ENCODE measurements around the gene WDFY2.
"Not testable (repeated sequence)": the region's sequence is repeated elsewhere in the genome, so short reads cannot be mapped to it uniquely, and the experiment has no call there.

Gene WDFY2

GRCh38 chr13:51647067-51647466 is 62.8 kb downstream of the WDFY2 start:
- no peak overlapping the region for H3K14ac ChIP-seq (ENCODE audit: low read length)
- no peak overlapping the region for H4K91ac ChIP-seq (ENCODE audit: low read depth, low read length)
- peaks cover 11 to 22% of the 10 kb centered on the region in 2 experiments for H3K4me1 ChIP-seq (ENCODE audit: control insufficient read depth in 1 of 2, insufficient read depth in 2 of 2, low read length in 2 of 2)
- H3K9ac ChIP-seq (ENCODE audit: low read length): no peak overlapping the region
- WGBS (ENCODE audit: extremely low coverage, insufficient coverage, insufficient read length): no CpG with 5 or more reads among the region's 4 CpGs
- H2AK5ac ChIP-seq (ENCODE audit: low read length): no peak overlapping the region
- H3K23ac ChIP-seq (ENCODE audit: low read length): no peak overlapping the region
- H2AFZ ChIP-seq (ENCODE audit: insufficient read depth, low read length, poor library complexity): no peak overlapping the region
- H2BK120ac ChIP-seq (ENCODE audit: insufficient read depth, low read length, poor library complexity): no peak overlapping the region
- H2BK12ac ChIP-seq (ENCODE audit: low read length): no peak overlapping the region
- H4K12ac ChIP-seq (ENCODE audit: low read depth, low read length): no peak overlapping the region
- no peak for DNase-seq
- H3K79me1 ChIP-seq (ENCODE audit: low read length): peaks cover 9% of the 10 kb centered on the region
- no peaks in the 10 kb centered on the region for H3K9me3 ChIP-seq (ENCODE audit: insufficient read depth, low read depth, low read length)
- H3K4ac ChIP-seq (ENCODE audit: low read depth, low read length): no peak overlapping the region
- H4K8ac ChIP-seq (ENCODE audit: low read depth, low read length): no peak overlapping the region
- H3K36me3 ChIP-seq (ENCODE audit: control insufficient read depth in 1 of 2, insufficient read depth in 2 of 2, low read length in 2 of 2): no peaks in the 10 kb centered on the region
- H3K79me2 ChIP-seq (ENCODE audit: control insufficient read depth, insufficient read depth, low read length, poor library complexity): peaks cover 4% of the 10 kb centered on the region
- no peak overlapping the region for H3K4me3 ChIP-seq (ENCODE audit: low read depth, low read length)
- no peak overlapping the region for H3K4me2 ChIP-seq (ENCODE audit: low read length)
- H2BK5ac ChIP-seq (ENCODE audit: low read depth, low read length, poor library complexity): no peak overlapping the region
- H3K27ac ChIP-seq (ENCODE audit: low read depth, low read length): no peak overlapping the region
- no peaks in the 10 kb centered on the region for H3K27me3 ChIP-seq (ENCODE audit: insufficient read depth, low read length)
- no peak overlapping the region for H3K18ac ChIP-seq (ENCODE audit: low read length)

DNA sequence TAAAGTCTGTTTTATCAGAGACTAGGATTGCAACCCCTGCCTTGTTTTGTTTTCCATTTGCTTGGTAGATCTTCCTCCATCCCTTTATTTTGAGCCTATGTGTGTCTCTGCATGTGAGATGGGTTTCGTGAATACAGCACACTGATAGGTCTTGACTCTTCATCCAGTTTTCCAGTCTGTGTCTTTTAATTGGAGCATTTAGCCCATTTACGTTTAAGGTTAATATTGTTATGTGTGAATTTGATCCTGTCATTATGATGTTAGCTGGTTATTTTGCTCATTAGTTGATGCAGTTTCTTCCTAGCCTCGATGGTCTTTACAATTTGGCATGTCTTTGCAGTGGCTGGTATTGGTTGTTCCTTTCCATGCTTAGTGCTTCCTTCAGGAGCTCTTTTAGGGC is 67.9 kb downstream of the WDFY2 start:
- not testable (repeated sequence) for H4K8ac ChIP-seq (ENCODE audit: low read depth, low read length); H4K12ac ChIP-seq (ENCODE audit: low read depth, low read length); H3K18ac ChIP-seq (ENCODE audit: low read length); H3K27me3 ChIP-seq (ENCODE audit: insufficient read depth, low read length); H2BK5ac ChIP-seq (ENCODE audit: low read depth, low read length, poor library complexity); H3K9ac ChIP-seq (ENCODE audit: low read length); H3K4me1 ChIP-seq (ENCODE audit: control insufficient read depth in 1 of 2, insufficient read depth in 2 of 2, low read length in 2 of 2); H4K91ac ChIP-seq (ENCODE audit: low read depth, low read length); H3K4me2 ChIP-seq (ENCODE audit: low read length); H3K14ac ChIP-seq (ENCODE audit: low read length); DNase-seq; H2BK120ac ChIP-seq (ENCODE audit: insufficient read depth, low read length, poor library complexity); H2BK12ac ChIP-seq (ENCODE audit: low read length); H3K36me3 ChIP-seq (ENCODE audit: control insufficient read depth in 1 of 2, insufficient read depth in 2 of 2, low read length in 2 of 2); H2AK5ac ChIP-seq (ENCODE audit: low read length); H3K23ac ChIP-seq (ENCODE audit: low read length); H3K79me2 ChIP-seq (ENCODE audit: control insufficient read depth, insufficient read depth, low read length, poor library complexity); H3K9me3 ChIP-seq (ENCODE audit: insufficient read depth, low read depth, low read length); H3K79me1 ChIP-seq (ENCODE audit: low read length); H3K4ac ChIP-seq (ENCODE audit: low read depth, low read length); H2AFZ ChIP-seq (ENCODE audit: insufficient read depth, low read length, poor library complexity); H3K27ac ChIP-seq (ENCODE audit: low read depth, low read length); H3K4me3 ChIP-seq (ENCODE audit: low read depth, low read length)
- no CpG with 5 or more reads among the region's 3 CpGs for WGBS (ENCODE audit: extremely low coverage, insufficient coverage, insufficient read length)

- DNase-seq: no peak
- no peak overlapping the region for H4K91ac ChIP-seq (ENCODE audit: low read depth, low read length)
- no peak overlapping the region for H3K23ac ChIP-seq (ENCODE audit: low read length)
- no peaks in the 10 kb centered on the region for H3K79me2 ChIP-seq (ENCODE audit: control insufficient read depth, insufficient read depth, low read length, poor library complexity)
- no peak overlapping the region for H2BK5ac ChIP-seq (ENCODE audit: low read depth, low read length, poor library complexity)
- no peaks in the 10 kb centered on the region for H3K27me3 ChIP-seq (ENCODE audit: insufficient read depth, low read length)
- no peaks in the 10 kb centered on the region for H3K9me3 ChIP-seq (ENCODE audit: insufficient read depth, low read depth, low read length)
- H3K36me3 ChIP-seq (ENCODE audit: control insufficient read depth in 1 of 2, insufficient read depth in 2 of 2, low read length in 2 of 2): peaks cover 0 to 5% of the 10 kb centered on the region in 2 experiments
- WGBS (ENCODE audit: extremely low coverage, insufficient coverage, insufficient read length): no CpG with 5 or more reads among the region's 6 CpGs
- no peak overlapping the region for H3K18ac ChIP-seq (ENCODE audit: low read length)
- H3K14ac ChIP-seq (ENCODE audit: low read length): no peak overlapping the region
- H3K4me2 ChIP-seq (ENCODE audit: low read length): no peak overlapping the region
- H2AFZ ChIP-seq (ENCODE audit: insufficient read depth, low read length, poor library complexity): no peak overlapping the region
- H2AK5ac ChIP-seq (ENCODE audit: low read length): no peak overlapping the region
- no peak overlapping the region for H3K9ac ChIP-seq (ENCODE audit: low read length)
- no peak overlapping the region for H2BK12ac ChIP-seq (ENCODE audit: low read length)
- H2BK120ac ChIP-seq (ENCODE audit: insufficient read depth, low read length, poor library complexity): no peak overlapping the region
- H4K12ac ChIP-seq (ENCODE audit: low read depth, low read length): no peak overlapping the region
- no peak overlapping the region for H4K8ac ChIP-seq (ENCODE audit: low read depth, low read length)
- H3K27ac ChIP-seq (ENCODE audit: low read depth, low read length): no peak overlapping the region
- no peak overlapping the region for H3K4me3 ChIP-seq (ENCODE audit: low read depth, low read length)
- no peaks in the 10 kb centered on the region for H3K79me1 ChIP-seq (ENCODE audit: low read length)
- peak overlapping the region; percentile 21 for H3K4ac ChIP-seq (ENCODE audit: low read depth, low read length)
- peaks cover 0 to 6% of the 10 kb centered on the region in 2 experiments for H3K4me1 ChIP-seq (ENCODE audit: control insufficient read depth in 1 of 2, insufficient read depth in 2 of 2, low read length in 2 of 2)
Observed at GRCh38 chr13:51659276-51660127, 75.2 kb downstream of the WDFY2 start.

GRCh38 chr13:51660813-51661212 is 76.6 kb downstream of the WDFY2 start:
- H3K14ac ChIP-seq (ENCODE audit: low read length): no peak overlapping the region
- no peak overlapping the region for H2AK5ac ChIP-seq (ENCODE audit: low read length)
- no peak overlapping the region for H2BK5ac ChIP-seq (ENCODE audit: low read depth, low read length, poor library complexity)
- H3K79me1 ChIP-seq (ENCODE audit: low read length): no peaks in the 10 kb centered on the region
- H3K9ac ChIP-seq (ENCODE audit: low read length): no peak overlapping the region
- no peak for DNase-seq
- no peak overlapping the region for H4K8ac ChIP-seq (ENCODE audit: low read depth, low read length)
- no peak overlapping the region for H3K4me3 ChIP-seq (ENCODE audit: low read depth, low read length)
- H3K36me3 ChIP-seq (ENCODE audit: control insufficient read depth in 1 of 2, insufficient read depth in 2 of 2, low read length in 2 of 2): peaks cover 0 to 5% of the 10 kb centered on the region in 2 experiments
- no peak overlapping the region for H3K27ac ChIP-seq (ENCODE audit: low read depth, low read length)
- no peak overlapping the region for H3K23ac ChIP-seq (ENCODE audit: low read length)
- no peak overlapping the region for H2BK12ac ChIP-seq (ENCODE audit: low read length)
- H2BK120ac ChIP-seq (ENCODE audit: insufficient read depth, low read length, poor library complexity): no peak overlapping the region
- WGBS (ENCODE audit: extremely low coverage, insufficient coverage, insufficient read length): no CpG with 5 or more reads among the region's 1 CpG
- no peak overlapping the region for H3K4me2 ChIP-seq (ENCODE audit: low read length)
- H3K9me3 ChIP-seq (ENCODE audit: insufficient read depth, low read depth, low read length): no peaks in the 10 kb centered on the region
- H3K4me1 ChIP-seq (ENCODE audit: control insufficient read depth in 1 of 2, insufficient read depth in 2 of 2, low read length in 2 of 2): peaks cover 0 to 6% of the 10 kb centered on the region in 2 experiments
- no peak overlapping the region for H4K12ac ChIP-seq (ENCODE audit: low read depth, low read length)
- H2AFZ ChIP-seq (ENCODE audit: insufficient read depth, low read length, poor library complexity): no peak overlapping the region
- no peaks in the 10 kb centered on the region for H3K79me2 ChIP-seq (ENCODE audit: control insufficient read depth, insufficient read depth, low read length, poor library complexity)
- H3K18ac ChIP-seq (ENCODE audit: low read length): no peak overlapping the region
- no peak overlapping the region for H3K4ac ChIP-seq (ENCODE audit: low read depth, low read length)
- H4K91ac ChIP-seq (ENCODE audit: low read depth, low read length): no peak overlapping the region
- H3K27me3 ChIP-seq (ENCODE audit: insufficient read depth, low read length): no peaks in the 10 kb centered on the region

All from trophoblast cell (in vitro differentiated cells and primary cell).